HEK293T (cell line): ENCODE results near the gene FAM240B.

Source experiments
- CTCF ChIA-PET: fragments of 350-600 bp; formaldehyde crosslinking; extraction: SDS; loops from one replicate; lab custom pipeline; 2021; ENCODE audit warnings: antibody characterized with exemption, inconsistent platforms; lab: Yijun Ruan, JAX
- POLR2A ChIA-PET: fragments of 350-600 bp; formaldehyde crosslinking; extraction: SDS; loops from one replicate; lab custom pipeline; 2020; ENCODE audit warnings: antibody characterized with exemption, inconsistent platforms; lab: Yijun Ruan, JAX
- DNase-seq: peaks from one replicate; pipeline ENCODE4 v3.0.0; 2012; ENCODE audit warnings: mixed read lengths; ENCODE audit errors: extremely low spot score
- ARNT ChIP-seq: fragments of 450-650 bp; IDR thresholded peaks from 2 replicates; pipeline ENCODE4 v1.6.1; 2017; ENCODE audit warnings: mild to moderate bottlenecking
- BHLHE40 ChIP-seq: fragments of 450-650 bp; IDR thresholded peaks from 2 replicates; pipeline ENCODE4 v1.6.1; 2016; ENCODE audit warnings: mild to moderate bottlenecking, moderate library complexity, borderline replicate concordance
- CTBP1 ChIP-seq: fragments of 450-650 bp; IDR thresholded peaks from 2 replicates; pipeline ENCODE4 v1.6.1; 2016; ENCODE audit warnings: borderline replicate concordance
- ELF4 ChIP-seq: fragments of 450-650 bp; IDR thresholded peaks from 2 replicates; pipeline ENCODE4 v1.6.1; 2017; ENCODE audit warnings: antibody characterized with exemption
- FOXA1 ChIP-seq: fragments of 450-650 bp; IDR thresholded peaks from 2 replicates; pipeline ENCODE4 v1.6.1; 2016; ENCODE audit warnings: mild to moderate bottlenecking
- FOXK2 ChIP-seq: fragments of 450-650 bp; IDR thresholded peaks from 2 replicates; pipeline ENCODE4 v1.6.1; 2016; ENCODE audit warnings: mild to moderate bottlenecking
- FOXM1 ChIP-seq: fragments of 450-650 bp; IDR thresholded peaks from 2 replicates; pipeline ENCODE4 v1.6.1; 2017; ENCODE audit warnings: mild to moderate bottlenecking, borderline replicate concordance
- HDGF ChIP-seq: fragments of 450-650 bp; IDR thresholded peaks from 2 replicates; pipeline ENCODE4 v1.6.1; 2017; ENCODE audit warnings: antibody characterized with exemption, borderline replicate concordance
- L3MBTL2 ChIP-seq: fragments of 450-650 bp; conservative IDR thresholded peaks from 2 replicates; pipeline ENCODE4 v1.6.1; 2016; ENCODE audit warnings: mild to moderate bottlenecking
- LEF1 ChIP-seq: fragments of 450-650 bp; IDR thresholded peaks from 2 replicates; pipeline ENCODE4 v1.6.1; 2017; ENCODE audit warnings: mild to moderate bottlenecking, borderline replicate concordance
- NFRKB ChIP-seq: fragments of 450-650 bp; IDR thresholded peaks from 2 replicates; pipeline ENCODE4 v1.6.1; 2016; ENCODE audit warnings: mild to moderate bottlenecking, moderate library complexity
- SP1 ChIP-seq: fragments of 450-650 bp; IDR thresholded peaks from 2 replicates; pipeline ENCODE4 v1.6.1; 2017
- SUZ12 ChIP-seq: fragments of 450-650 bp; IDR thresholded peaks from 2 replicates; pipeline ENCODE4 v1.6.1; 2016; ENCODE audit warnings: mild to moderate bottlenecking
- TARDBP ChIP-seq: fragments of 450-650 bp; IDR thresholded peaks from 2 replicates; pipeline ENCODE4 v1.6.1; 2016
- ZNF384 ChIP-seq: fragments of 450-650 bp; IDR thresholded peaks from 2 replicates; pipeline ENCODE4 v1.6.1; 2016
- TF ChIP-seq, protein P1 (sequence below): fragments of 450-650 bp; IDR thresholded peaks from 2 replicates; pipeline ENCODE4 v1.6.1; 2016

The FAM240B gene

GRCh38 chr9:38756702-38757101, 36.8 kb upstream of the FAM240B start:
- DNase-seq = no peak
- no peak for TF ChIP-seq LEF1
- TF ChIP-seq SP1 = no peak
- TF ChIP-seq ZNF384 = no peak
- no peak for TF ChIP-seq TARDBP
- TF ChIP-seq ARNT = no peak
- CTCF ChIA-PET = no interaction called here
- POLR2A ChIA-PET = no interaction called here

- ChIA-PET CTCF (no interaction called here), POLR2A (no interaction called here)
- DNase-seq = no peak
- TF ChIP-seq, protein P1, sequence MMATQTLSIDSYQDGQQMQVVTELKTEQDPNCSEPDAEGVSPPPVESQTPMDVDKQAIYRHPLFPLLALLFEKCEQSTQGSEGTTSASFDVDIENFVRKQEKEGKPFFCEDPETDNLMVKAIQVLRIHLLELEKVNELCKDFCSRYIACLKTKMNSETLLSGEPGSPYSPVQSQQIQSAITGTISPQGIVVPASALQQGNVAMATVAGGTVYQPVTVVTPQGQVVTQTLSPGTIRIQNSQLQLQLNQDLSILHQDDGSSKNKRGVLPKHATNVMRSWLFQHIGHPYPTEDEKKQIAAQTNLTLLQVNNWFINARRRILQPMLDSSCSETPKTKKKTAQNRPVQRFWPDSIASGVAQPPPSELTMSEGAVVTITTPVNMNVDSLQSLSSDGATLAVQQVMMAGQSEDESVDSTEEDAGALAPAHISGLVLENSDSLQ = no peak
- TF ChIP-seq ZNF384 = no peak
- TF ChIP-seq BHLHE40 = no peak
- TF ChIP-seq FOXK2 = no peak
- TF ChIP-seq L3MBTL2 = no peak
- no peak for TF ChIP-seq CTBP1
- no peak for TF ChIP-seq SUZ12
- no peak for TF ChIP-seq NFRKB
- TF ChIP-seq FOXA1 = no peak
Observed at GRCh38 chr9:38747941-38748340, 28.0 kb upstream of the FAM240B start.

DNA sequence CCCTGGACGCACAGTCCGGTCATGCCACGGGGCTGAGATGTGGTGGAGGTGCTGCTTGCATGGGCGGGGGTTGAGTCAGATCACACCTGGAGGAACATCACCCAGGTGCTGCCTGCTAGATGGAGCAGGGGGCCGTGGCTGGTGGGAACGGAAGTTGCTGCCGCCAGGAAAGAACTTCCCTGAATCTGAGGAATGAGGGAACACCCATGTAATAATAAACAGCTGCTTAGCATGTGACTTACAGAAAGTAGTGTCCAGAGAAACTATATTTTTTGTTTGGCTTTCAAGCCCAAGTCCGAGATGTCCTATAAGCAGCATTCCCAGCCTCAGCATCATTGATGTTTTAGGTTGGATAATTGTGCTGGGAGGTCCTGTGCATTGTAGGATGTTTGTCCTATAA, 27.1 kb upstream of the FAM240B start:
- ChIA-PET POLR2A (no interaction called here), CTCF (no interaction called here)
- TF ChIP-seq TARDBP = no peak
- no peak for TF ChIP-seq FOXM1
- no peak for TF ChIP-seq FOXA1
- no peak for TF ChIP-seq FOXK2
- no peak for TF ChIP-seq SP1
- no peak for TF ChIP-seq HDGF
- TF ChIP-seq, protein P1 = no peak
- TF ChIP-seq ZNF384 = no peak
- no peak for TF ChIP-seq ELF4
- TF ChIP-seq CTBP1 = no peak
- no peak for TF ChIP-seq L3MBTL2
- TF ChIP-seq ARNT = no peak
- DNase-seq = no peak

DNA sequence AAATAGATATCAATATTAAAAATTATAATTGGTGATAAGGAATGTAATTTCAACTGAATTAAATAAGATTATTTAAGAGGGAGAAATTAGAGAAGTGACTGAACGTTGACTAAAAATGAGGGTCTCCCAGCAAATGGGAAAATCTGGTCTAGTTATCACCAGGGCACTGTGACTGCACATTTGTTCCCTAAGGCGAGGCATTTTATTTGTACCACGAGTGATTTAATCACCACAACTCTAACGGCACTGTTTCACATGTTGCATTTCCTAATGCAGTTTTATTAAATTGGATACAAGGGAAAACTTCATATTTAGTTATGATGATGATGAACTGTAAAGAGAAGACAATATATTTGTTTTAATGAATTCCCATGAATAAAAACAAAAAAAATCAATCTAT, 26.4 kb upstream of the FAM240B start:
- TF ChIP-seq SP1 = no peak
- no peak for TF ChIP-seq FOXM1
- TF ChIP-seq, protein P1 = no peak
- TF ChIP-seq NFRKB = no peak
- no peak for TF ChIP-seq L3MBTL2
- TF ChIP-seq ELF4 = no peak
- TF ChIP-seq ARNT = no peak
- TF ChIP-seq FOXA1 = no peak
- TF ChIP-seq HDGF = no peak
- TF ChIP-seq ZNF384 = no peak
- TF ChIP-seq CTBP1 = no peak
- POLR2A ChIA-PET = no interaction called here
- CTCF ChIA-PET = no interaction called here
- no peak for DNase-seq

- CTCF ChIA-PET = no interaction called here
- POLR2A ChIA-PET = no interaction called here
- TF ChIP-seq FOXK2 (no peak), LEF1 (no peak), L3MBTL2 (no peak), HDGF (no peak), SP1 (no peak), NFRKB (no peak), ARNT (no peak), BHLHE40 (no peak), FOXA1 (no peak), SUZ12 (no peak), ELF4 (no peak), CTBP1 (no peak)
- TF ChIP-seq, protein P1 = no peak
- DNase-seq = no peak
Observed at GRCh38 chr9:38744484-38744883, 24.6 kb upstream of the FAM240B start.

DNA sequence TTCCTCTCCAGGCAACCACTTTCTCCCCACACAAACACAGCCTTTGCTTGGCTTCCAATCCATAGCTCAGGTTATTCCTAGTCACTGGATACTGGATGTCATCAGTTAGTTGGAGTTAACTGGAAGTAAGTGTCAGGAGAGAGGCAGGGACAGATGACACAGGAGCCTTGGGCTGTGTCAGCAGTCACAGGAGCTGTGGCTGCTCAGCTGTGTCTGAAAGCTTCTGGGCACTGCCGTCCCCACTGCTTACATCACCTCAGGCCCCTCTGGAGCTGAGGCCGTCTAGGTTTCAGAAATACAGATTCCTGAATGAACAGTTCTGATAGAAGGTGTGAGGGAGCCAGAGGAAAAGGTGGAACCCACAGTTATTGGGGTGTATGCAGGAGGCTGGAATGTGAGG, 17.3 kb upstream of the FAM240B start:
- no peak for DNase-seq
- ChIA-PET POLR2A (no interaction called here), CTCF (no interaction called here)
- TF ChIP-seq ELF4 (no peak), SP1 (no peak), L3MBTL2 (no peak), LEF1 (no peak), ARNT (no peak), ZNF384 (no peak), CTBP1 (no peak), SUZ12 (no peak), BHLHE40 (no peak), FOXK2 (no peak), TARDBP (no peak), HDGF (no peak), FOXM1 (no peak), FOXA1 (no peak), NFRKB (no peak)
- TF ChIP-seq, protein P1 = no peak
